ENCODE results near the gene PTPRK.

Gene PTPRK

GRCh38 chr6:128456510-128457230 lies 63.7 kb downstream of the PTPRK start:
- no peak for TF ChIP-seq CTCF (IDR thresholded peaks at IDR 0.05; ENCODE audit: control insufficient read depth, extremely low read depth, insufficient read depth)
- DNase-seq (ENCODE audit: low read depth), result no peak
- H3K4me3 ChIP-seq (ENCODE audit: low read depth, low read length), result no peak overlapping the region

GRCh38 chr6:128455959-128456358 lies 64.4 kb downstream of the PTPRK start:
- no peak for DNase-seq (ENCODE audit: low read depth)
- TF ChIP-seq CTCF (IDR thresholded peaks at IDR 0.05; ENCODE audit: control insufficient read depth, extremely low read depth, insufficient read depth), result no peak
- no peak overlapping the region for H3K4me3 ChIP-seq (ENCODE audit: low read depth, low read length)

DNA sequence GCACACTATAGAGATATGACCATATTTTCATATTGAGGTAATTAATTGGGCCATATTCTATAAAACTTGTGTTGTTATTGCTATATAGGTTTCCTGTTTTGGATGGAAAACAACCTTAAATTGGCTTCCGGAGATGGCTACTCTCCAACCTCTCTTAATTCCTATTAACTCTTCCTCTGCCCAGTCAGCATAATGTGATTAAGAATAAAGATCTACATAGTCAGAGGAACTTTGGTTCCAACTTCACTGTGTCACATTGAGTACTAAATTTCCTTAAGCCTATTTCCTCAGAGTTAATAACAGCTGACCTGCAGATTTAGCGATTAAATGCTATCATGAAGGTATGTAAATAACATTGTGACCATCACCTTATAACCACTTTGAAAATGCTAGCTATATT lies 67.7 kb downstream of the PTPRK start:
- TF ChIP-seq CTCF (IDR thresholded peaks at IDR 0.05; ENCODE audit: control insufficient read depth, extremely low read depth, insufficient read depth), result no peak
- no peak for DNase-seq (ENCODE audit: low read depth)
- no peak overlapping the region for H3K4me3 ChIP-seq (ENCODE audit: low read depth, low read length)

DNA sequence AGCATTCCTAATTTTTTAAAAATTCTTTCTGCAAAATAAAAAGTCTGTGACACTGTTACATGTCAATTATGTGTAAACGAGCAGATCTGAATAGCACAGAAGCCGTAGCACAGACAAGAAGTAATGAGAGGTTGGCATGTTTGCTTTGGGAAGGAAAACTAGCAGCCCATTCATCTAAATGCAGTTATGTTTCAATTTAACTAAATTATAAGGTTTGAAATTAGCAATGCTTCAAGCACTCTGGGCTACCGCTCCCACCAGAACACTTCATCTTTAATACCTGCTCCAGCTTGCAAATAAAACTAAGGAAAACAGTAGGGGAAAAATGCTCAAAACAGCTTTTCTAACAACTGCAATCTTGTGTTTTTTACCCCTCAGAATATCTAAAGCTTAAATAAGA lies 73.9 kb downstream of the PTPRK start:
- no peak for DNase-seq (ENCODE audit: low read depth)
- TF ChIP-seq CTCF (IDR thresholded peaks at IDR 0.05; ENCODE audit: control insufficient read depth, extremely low read depth, insufficient read depth), result no peak
- H3K4me3 ChIP-seq (ENCODE audit: low read depth, low read length), result no peak overlapping the region

DNA sequence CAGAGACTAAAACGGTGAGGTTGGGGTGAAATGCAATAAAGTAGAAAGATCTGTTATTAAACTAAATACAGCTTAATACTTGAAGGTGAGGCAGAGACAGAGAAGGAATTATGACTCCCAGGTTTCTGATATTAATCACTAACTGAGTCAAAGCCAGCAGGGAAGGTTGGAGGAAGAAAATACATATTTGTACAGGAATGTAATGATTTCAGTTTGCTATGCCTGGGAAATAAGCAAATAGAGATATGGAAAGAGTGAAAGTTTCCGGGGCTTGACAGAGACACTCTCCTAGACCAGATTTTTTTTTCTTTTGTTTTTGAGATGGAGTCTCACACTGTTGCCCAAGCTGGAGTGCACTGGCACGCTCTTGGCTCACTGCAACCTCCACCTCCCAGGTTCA lies 76.8 kb downstream of the PTPRK start:
- DNase-seq (ENCODE audit: low read depth), result no peak
- TF ChIP-seq CTCF (IDR thresholded peaks at IDR 0.05; ENCODE audit: control insufficient read depth, extremely low read depth, insufficient read depth), result no peak
- H3K4me3 ChIP-seq (ENCODE audit: low read depth, low read length), result no peak overlapping the region

- no peak for DNase-seq (ENCODE audit: low read depth)
- no peak overlapping the region for H3K4me3 ChIP-seq (ENCODE audit: low read depth, low read length)
- no peak for TF ChIP-seq CTCF (IDR thresholded peaks at IDR 0.05; ENCODE audit: control insufficient read depth, extremely low read depth, insufficient read depth)
Observed at GRCh38 chr6:128439627-128440026, 80.8 kb downstream of the PTPRK start.

DNA sequence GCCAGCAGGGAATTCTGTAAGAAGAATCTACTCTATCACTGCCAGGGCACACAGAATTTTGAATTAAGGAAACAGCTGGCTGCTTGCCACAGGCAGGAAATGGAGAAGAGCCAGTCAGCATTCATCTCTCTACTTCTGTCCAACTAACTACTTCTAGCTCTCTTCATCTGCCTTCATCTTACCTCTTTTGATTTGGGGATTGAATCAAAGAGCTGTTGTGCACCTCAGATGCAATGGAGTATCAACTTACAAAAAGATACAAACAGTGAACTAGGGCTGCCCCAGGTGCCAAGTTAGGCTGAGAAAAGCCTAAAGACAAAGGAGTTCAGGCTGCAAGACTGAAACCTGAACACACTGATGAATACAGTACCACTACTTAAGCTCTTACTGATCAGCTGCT lies 82.0 kb downstream of the PTPRK start:
- no peak for DNase-seq (ENCODE audit: low read depth)
- H3K4me3 ChIP-seq (ENCODE audit: low read depth, low read length), result no peak overlapping the region
- TF ChIP-seq CTCF (IDR thresholded peaks at IDR 0.05; ENCODE audit: control insufficient read depth, extremely low read depth, insufficient read depth), result no peak

Measured in LNCaP clone FGC (cell line).